ENCODE results near the gene FGB.

DNA sequence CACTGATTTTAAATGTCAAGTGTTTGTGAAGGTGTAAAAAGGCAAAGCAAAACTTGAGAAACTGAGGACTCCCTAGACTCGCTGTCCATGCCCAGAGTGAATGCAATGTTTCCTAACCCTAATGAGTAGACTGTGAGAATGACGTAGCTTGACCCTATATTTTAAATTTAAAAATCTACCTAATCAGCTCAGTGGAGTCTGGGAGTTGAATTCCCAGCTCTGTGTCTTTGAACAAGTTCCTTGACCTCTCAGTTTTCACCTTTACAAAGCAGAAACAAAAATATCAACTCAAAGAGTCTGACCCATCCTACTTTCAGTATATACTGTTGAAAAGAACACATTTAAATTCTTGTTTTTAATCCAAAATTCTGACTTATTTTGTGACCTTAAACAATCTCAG lies 25.4 kb downstream of the FGB start:
- TF ChIP-seq CTCF (IDR thresholded peaks at IDR 0.05; ENCODE audit: low read length) (no peak), EZH2 (optimal IDR thresholded peaks at IDR 0.05; ENCODE audit: low read depth, low read length) (no peak)

Measured in MM.1S (cell line).